GM15510 (cell line): Measurements from ENCODE around the gene LRP2.

ENCODE experiments used
- POLR2A ChIP-seq: IDR thresholded peaks from 3 replicates; pipeline ENCODE4 v1.6.1; 2011; ENCODE audit warnings: borderline replicate concordance; ENCODE audit not compliant: insufficient read length; ENCODE audit errors: extremely low read depth

LRP2 gene

DNA sequence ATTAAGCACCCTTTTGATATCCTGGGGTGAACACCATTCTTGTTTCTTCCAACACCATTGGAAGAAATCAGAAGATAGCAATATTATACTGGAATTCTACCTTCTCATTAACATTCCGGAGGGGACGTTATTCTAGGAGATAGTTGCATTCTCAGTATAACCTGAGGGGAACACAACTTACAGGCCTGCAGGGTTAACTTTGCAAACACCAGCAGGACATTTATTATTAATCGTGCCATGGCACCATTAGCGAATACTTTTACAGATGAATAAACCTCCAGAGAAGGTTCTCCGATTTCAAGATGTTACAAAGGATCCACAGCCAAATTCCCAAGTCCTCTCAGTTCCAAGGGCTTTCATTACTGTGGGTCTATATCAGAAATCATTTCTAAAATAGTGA is 184.0 kb downstream of the LRP2 start:
- TF ChIP-seq POLR2A: no peak

DNA sequence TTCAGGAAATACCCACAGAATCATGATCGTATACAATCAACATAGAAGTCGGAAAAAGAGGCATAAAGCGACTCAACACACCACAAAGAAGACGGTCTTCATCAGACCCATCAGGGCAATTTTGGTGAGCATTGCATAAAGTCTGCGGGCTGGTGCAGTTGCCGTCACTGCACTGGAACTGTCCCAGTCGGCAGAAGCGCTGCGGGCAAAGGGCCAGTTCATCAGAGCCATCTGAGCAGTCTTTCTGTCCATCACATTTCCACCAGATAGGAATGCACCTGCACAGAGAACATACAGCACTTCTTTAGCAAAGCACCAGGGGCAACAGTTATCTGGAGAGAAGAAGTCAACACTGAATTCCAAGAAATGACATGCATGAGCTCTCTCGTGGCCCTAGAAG is 187.2 kb downstream of the LRP2 start:
- no peak for TF ChIP-seq POLR2A

DNA sequence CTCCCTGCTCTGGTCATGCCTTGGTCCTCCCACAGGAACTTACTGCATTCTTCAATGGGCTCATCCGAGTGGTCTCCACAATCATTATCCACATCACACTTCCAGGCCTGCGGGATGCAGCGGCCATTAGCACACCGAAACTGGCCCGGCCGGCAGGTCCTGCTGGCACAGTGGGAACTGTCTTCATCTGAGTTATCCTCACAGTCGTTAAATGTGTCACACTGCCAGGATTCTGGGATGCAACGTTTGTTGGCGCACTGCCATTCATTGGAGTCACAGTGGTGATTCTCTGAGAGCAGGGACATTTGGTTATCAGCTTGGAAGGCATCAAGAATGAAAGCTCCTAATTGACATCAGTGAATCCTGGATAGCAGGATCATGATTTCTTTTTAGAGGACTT is 188.5 kb downstream of the LRP2 start:
- TF ChIP-seq POLR2A: no peak

DNA sequence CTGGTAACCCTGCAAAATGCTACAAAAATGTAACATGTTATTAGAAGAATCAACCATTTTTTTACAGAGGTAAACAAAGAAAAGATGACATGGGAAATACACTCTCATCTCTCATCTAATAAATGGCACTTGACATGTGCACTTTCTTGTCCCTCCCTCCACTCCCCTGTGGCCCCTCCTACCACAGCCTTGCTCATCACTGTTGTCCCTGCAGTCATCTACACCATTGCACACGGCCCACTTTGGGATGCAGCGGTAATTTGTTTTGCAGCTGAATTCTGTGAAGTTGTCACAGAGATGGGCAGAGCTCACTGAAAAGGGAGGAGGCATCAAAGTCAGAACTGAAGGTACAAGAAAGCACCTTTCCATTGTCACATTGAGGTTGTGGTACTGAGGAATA is 189.4 kb downstream of the LRP2 start:
- TF ChIP-seq POLR2A: no peak

DNA sequence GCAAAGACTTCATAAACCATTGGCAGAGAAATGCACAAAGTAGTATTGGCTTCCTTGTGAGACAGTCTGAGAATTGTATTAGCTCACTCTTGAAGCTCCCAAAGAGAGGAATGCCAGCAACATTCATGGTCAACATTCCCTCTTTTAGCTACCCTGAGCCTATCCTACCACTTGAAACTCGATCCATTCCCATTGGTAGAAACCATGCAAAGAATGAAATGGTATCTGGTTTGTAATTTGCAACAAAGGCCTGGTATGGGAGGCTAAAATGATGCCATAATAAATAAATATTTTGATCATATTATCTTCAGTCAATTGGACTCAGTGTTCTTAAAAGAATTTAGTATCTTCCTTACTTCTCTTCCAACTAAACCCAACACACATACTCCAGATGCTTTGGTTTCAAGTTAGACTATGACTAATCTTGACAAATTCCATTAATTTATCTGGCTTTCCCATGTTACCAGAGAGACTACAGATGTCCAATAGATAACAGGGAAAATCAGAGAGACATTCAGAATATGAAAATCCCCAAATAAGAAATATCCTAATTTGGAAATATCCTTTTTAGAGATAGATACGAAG is 190.1 kb downstream of the LRP2 start:
- TF ChIP-seq POLR2A: no peak

DNA sequence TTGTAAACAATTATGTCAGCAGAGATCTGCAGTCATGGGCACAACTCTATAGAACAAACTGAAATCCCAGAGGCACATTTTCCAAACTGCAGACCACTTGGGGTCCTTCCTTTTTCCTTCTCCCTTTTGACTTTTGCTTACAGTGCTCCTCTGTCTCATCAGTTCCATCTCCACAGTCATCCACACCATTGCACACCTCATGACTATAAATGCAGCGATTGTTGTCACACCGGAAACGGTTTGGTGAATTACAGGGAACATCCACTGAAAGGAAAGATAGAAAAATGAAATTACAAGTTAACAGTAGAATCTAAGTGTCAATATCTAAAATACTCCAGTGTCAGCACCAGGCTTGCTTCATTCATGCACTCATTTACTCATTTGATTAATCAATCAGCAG is 196.5 kb downstream of the LRP2 start:
- no peak for TF ChIP-seq POLR2A

DNA sequence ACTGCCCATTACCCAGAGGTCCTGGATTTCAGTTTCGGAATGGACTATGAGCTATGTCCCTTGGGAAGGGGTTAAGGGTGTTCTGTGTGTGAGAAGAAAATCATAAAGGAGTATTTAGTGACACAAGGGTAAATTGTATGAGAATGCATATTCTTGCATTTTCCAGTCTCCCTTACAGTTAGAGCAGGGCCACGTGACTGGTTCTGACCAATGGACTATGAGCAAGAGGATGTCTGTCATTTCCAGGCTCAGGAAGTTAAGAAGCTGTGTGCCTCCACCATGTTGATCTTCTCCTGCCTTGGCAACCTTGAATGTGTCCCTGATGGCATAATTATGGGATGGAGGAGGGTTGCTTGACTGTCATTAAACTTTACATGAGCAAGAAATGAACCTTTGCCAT is 198.0 kb downstream of the LRP2 start:
- no peak for TF ChIP-seq POLR2A

DNA sequence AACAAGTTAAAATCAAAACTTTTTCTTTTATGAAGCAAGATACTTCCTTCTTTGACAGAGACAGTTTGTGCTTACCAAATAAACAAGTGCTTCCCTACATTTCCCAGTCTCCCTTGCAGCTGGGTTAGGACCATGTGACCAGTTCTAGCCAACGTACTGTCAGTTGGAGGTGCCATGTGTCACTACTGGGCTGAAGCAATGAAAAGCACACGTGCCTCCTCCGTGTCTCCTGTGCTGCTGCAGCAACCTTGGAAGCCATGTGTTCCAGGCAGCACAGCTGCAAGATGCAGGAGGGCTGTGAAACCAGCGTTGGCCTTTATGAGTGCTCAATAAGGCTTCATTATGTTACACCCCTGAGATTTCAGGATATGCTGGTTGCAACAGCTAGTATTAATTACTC is 199.7 kb downstream of the LRP2 start:
- no peak for TF ChIP-seq POLR2A

DNA sequence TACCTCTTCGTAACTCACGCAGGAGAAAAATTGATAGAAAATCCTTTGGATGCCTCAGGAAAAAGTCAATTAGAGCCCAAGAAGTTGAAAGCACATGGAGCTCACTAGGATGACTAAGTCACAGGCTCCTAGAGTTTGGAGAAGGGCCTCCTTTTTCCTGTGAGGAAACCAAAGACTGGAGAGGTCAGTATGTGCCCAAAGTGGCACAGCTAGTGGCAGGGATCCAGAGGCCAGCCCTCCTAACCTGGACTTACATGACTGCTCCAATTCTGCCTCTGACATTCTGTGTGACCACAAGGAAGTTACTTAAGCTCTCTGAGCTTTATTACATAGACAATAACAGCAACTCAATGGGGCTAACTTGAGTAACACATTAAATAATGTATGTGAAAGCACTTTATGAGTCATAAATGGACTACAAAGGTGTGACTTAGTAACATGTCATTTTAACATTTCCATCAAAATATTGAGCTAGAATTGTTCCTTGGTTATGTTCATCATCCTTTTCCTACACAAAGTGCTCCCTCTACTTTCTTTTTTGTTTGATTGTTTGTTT is 201.3 kb downstream of the LRP2 start:
- TF ChIP-seq POLR2A: no peak

DNA sequence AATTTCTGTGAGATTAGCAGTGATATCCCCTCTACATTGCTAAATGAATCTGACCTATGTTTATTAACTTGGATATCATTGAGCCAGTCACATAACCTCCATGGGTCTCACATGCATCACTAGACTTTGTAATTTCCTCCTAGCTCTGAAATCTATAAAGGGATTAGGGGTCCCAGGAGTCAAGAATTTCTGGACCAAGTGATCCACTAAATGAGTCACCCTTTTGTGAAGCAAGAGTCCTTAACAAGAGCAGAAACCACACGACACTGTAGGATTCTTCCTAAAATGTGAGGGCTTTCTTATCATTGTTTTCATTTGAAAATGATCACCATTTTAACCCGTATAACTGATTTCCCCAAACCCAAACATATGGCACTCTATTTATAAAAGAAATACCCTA is 202.6 kb downstream of the LRP2 start:
- no peak for TF ChIP-seq POLR2A

DNA sequence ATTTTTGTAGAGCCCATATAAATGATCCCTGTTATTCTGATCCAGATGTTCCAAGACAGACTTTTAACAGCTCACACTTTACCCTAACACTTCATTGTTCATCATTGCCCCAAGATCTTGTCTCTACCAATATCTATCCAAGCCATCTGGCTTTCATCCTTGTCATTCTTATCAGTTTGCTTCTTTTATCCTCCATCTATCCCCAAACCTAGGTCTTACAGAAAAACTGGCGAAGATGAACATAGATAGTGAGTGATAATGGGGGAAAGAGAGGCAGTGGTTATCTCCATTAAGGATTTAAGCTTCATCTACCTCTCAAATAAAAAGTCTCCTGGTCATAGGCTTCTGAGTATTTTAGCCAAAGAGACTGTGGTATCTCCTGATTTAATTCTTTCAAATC is 203.5 kb downstream of the LRP2 start:
- no peak for TF ChIP-seq POLR2A

DNA sequence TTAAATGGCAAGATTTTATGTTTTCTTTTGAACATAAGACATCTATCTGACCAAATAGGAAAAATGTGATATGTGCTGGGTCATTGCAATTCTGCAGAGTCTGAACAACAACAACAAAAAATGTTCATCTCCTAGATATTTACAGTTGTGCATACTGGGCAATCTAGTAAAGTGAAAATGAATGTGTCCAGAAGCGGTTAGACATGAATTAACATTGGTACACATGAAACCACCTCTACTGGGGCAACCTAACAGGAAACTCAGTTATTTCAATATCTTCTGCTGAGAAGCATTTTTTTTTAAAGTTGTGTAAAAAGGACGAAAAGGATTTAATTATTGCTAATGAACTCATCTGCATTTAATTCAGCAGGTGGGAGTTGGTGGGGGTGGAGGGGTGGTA is 216.1 kb downstream of the LRP2 start:
- no peak for TF ChIP-seq POLR2A

DNA sequence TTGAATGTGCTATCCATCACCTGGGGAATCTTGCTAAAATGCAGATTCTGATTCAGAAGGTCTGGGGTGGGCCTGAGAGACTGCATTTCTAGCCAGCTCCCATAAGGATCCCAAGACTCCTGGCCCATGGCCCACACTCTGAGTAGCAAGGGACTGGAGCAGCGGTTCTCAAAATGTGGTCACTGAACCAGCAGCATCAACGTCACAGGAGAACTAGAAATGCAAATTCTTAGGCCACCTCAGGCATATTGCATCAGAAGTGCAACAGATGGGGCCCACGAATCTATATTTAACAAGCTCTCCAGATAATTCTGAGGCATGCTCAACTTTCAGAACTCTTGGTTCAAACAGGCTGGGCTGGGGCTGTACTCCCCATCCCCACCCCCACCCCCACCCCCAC is 218.3 kb downstream of the LRP2 start:
- no peak for TF ChIP-seq POLR2A

DNA sequence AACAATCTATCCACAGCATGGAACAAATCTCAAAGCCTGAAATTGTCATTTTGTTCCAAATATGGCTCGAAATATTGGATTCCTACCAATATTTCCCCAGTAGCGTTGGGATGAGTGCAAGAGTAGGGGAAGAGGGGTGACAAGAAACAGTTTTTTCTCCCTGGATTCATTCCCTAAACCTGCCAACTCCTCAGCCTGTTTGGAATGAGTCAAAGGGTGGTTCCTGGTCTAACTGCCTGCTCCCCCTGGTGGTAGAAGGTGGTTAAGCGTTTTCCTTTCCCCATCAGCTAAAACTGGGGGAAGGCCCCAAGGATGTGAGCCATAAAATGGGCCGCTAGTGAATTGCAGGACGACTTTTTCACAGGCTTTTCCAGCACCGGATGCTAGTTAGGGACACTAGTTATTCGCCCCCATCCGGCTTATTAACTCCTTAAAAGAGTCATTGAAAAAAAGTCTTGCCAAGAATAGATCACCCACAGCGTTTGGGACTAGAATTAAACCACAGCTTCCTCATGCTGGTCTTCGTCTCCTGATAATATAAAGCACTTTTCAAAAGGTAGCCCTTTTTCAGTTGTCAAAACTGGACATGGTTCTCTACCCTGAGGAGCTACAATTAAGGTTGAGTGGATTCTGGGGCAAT is 220.5 kb downstream of the LRP2 start:
- TF ChIP-seq POLR2A: no peak

DNA sequence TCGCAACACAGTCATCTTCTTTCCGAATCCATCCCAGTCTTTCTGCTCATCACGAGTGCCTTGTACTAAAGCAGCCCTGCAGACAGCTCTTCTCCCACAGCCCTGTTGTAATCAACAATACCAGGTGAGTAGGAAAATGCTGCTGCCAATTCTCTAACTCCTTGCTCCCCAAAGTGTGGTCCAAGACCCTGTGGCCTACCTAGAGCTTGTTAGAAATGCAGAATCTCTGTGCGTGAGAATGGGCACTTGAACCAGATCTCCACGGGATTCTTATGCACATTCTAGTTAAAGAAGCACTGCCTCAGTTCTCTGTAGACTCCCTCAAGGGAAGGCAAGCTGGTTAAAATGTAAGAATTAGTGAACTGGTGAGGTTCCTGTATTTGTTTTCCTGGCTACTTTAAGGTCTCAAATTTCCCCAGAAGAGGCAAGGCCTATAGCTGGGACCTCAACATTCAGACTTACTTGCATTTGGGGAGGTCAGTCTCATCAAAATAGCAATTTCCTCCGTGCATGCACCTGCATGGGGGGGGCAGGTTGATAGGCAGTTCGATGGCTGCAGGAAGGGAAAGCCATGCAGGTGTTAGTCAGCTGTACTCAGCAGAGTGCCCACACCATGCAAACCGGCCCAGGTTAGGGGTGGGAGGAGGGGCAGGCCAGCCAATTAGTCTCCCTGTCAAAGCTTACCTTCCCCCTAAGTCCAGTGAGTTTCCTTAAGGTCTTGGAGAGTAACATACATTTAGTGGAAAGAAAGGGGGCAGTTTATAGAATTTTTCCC is 222.2 kb downstream of the LRP2 start:
- TF ChIP-seq POLR2A: no peak

DNA sequence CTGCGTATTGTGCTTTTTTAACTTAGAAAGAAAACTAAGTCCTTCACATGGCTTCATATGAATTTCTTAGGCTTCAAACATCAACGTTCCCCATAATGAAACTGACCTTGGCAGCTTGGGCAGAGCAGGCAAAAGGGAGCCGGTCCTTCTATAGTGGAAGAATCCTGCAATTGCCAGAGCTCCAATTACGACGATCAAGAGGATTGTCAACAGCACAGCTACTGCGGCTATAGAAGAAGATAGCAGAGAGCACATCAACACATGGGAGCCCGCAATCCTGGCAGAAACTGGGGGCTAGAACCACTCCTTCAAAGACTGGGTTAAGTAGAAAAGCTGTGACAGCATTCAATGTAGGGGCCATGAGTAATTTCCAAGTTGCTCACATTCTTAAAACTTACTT is 223.2 kb downstream of the LRP2 start:
- TF ChIP-seq POLR2A: no peak
